Type B pancreatic cell (in vitro differentiated cells): ENCODE results near the gene EYS. TPM values are rescaled to one million over a fixed set of nuclear protein-coding genes. Genes with fewer than 3 reads are reported as not detected.

ENCODE experiments used
- DNase-seq: peaks from one replicate; pipeline ENCODE4 v3.0.0; 2021; ENCODE audit warnings: mixed read lengths; ENCODE audit not compliant: unreplicated experiment; ENCODE audit errors: extremely low spot score
- H3K27ac Mint-ChIP-seq: 2 replicates; pipeline ENCODE4 v1.8.0; 2021; ENCODE audit warnings: mild to moderate bottlenecking, mixed read lengths
- H3K27me3 Mint-ChIP-seq: 2 replicates; pipeline ENCODE4 v1.8.0; 2021; ENCODE audit warnings: mixed read lengths
- H3K36me3 Mint-ChIP-seq: 2 replicates; pipeline ENCODE4 v1.8.0; 2021; ENCODE audit warnings: mixed read lengths
- H3K4me1 Mint-ChIP-seq: one replicate; pipeline ENCODE4 v1.8.0; 2021; ENCODE audit warnings: mixed read lengths; ENCODE audit not compliant: unreplicated experiment
- H3K4me3 Mint-ChIP-seq: 2 replicates; pipeline ENCODE4 v1.8.0; 2021; ENCODE audit warnings: mild to moderate bottlenecking, mixed read lengths
- H3K9me3 Mint-ChIP-seq: 2 replicates; pipeline ENCODE4 v1.8.0; 2021; ENCODE audit warnings: mixed read lengths
- CTCF ChIP-seq: fragments of 200-600 bp; sonication (generic); conservative IDR thresholded peaks from 2 replicates; pipeline ENCODE4 v1.5.0; 2021; ENCODE audit warnings: antibody characterized with exemption, mild to moderate bottlenecking
- total RNA-seq: library from RNA; stranded (reverse); gene quantifications from 2 replicates; pipeline ENCODE4 v1.2.1, GENCODE V29; 2021; ENCODE audit warnings: low replicate concordance

EYS gene
- total RNA-seq, 1 donor from 2014 or later: 1.5 TPM

- no peak for TF ChIP-seq CTCF
- Mint-ChIP-seq H3K9me3 (no peaks in the 10 kb centered on the region), H3K4me3 (no peak overlapping the region), H3K27me3 (peaks cover under 1% of the 10 kb centered on the region), H3K27ac (no peak overlapping the region), H3K36me3 (no peaks in the 10 kb centered on the region), H3K4me1 (no peaks in the 10 kb centered on the region)
- no peak for DNase-seq
These were observed 1709.3 kb downstream of the EYS start for GRCh38 chr6:63997734-63998133.

GRCh38 chr6:63997221-63997620 lies 1709.8 kb downstream of the EYS start:
- no peaks in the 10 kb centered on the region for H3K36me3 Mint-ChIP-seq
- H3K27me3 Mint-ChIP-seq: no peaks in the 10 kb centered on the region
- H3K9me3 Mint-ChIP-seq: no peaks in the 10 kb centered on the region
- H3K4me1 Mint-ChIP-seq: no peaks in the 10 kb centered on the region
- no peak for DNase-seq
- no peak overlapping the region for H3K4me3 Mint-ChIP-seq
- no peak overlapping the region for H3K27ac Mint-ChIP-seq
- no peak for TF ChIP-seq CTCF

- no peak overlapping the region for H3K4me3 Mint-ChIP-seq
- no peak for TF ChIP-seq CTCF
- H3K36me3 Mint-ChIP-seq: no peaks in the 10 kb centered on the region
- H3K9me3 Mint-ChIP-seq: no peaks in the 10 kb centered on the region
- H3K27ac Mint-ChIP-seq: no peak overlapping the region
- H3K4me1 Mint-ChIP-seq: no peaks in the 10 kb centered on the region
- DNase-seq: no peak
- no peaks in the 10 kb centered on the region for H3K27me3 Mint-ChIP-seq
These were observed 1721.8 kb downstream of the EYS start for GRCh38 chr6:63985223-63985622.

- TF ChIP-seq CTCF: no peak
- DNase-seq: no peak
- H3K4me1 Mint-ChIP-seq: no peaks in the 10 kb centered on the region
- no peak overlapping the region for H3K4me3 Mint-ChIP-seq
- H3K27me3 Mint-ChIP-seq: no peaks in the 10 kb centered on the region
- no peak overlapping the region for H3K27ac Mint-ChIP-seq
- H3K36me3 Mint-ChIP-seq: no peaks in the 10 kb centered on the region
- H3K9me3 Mint-ChIP-seq: no peaks in the 10 kb centered on the region
These were observed 1731.3 kb downstream of the EYS start for GRCh38 chr6:63975699-63976098.

- no peak for DNase-seq
- H3K9me3 Mint-ChIP-seq: no peaks in the 10 kb centered on the region
These were observed 1738.4 kb downstream of the EYS start for GRCh38 chr6:63968650-63969049.

More at GRCh38 chr6:63968650-63969049, 1738.4 kb downstream of the EYS start:
- no peak overlapping the region for H3K27ac Mint-ChIP-seq
- no peaks in the 10 kb centered on the region for H3K36me3 Mint-ChIP-seq
- TF ChIP-seq CTCF: no peak
- no peak overlapping the region for H3K4me3 Mint-ChIP-seq
- H3K27me3 Mint-ChIP-seq: no peaks in the 10 kb centered on the region
- H3K4me1 Mint-ChIP-seq: peaks cover 4% of the 10 kb centered on the region
